HL-60/S4 (cell line): ENCODE data around the gene SMKR1.

ENCODE experiments used
- in situ Hi-C: fragments of 300-500 bp; cut with MboI; formaldehyde crosslinking; loops from 2 replicates; pipeline ENCODE4 v1.14.3; 2022; ENCODE audit warnings: low sequenced_read_pairs

Gene SMKR1

DNA sequence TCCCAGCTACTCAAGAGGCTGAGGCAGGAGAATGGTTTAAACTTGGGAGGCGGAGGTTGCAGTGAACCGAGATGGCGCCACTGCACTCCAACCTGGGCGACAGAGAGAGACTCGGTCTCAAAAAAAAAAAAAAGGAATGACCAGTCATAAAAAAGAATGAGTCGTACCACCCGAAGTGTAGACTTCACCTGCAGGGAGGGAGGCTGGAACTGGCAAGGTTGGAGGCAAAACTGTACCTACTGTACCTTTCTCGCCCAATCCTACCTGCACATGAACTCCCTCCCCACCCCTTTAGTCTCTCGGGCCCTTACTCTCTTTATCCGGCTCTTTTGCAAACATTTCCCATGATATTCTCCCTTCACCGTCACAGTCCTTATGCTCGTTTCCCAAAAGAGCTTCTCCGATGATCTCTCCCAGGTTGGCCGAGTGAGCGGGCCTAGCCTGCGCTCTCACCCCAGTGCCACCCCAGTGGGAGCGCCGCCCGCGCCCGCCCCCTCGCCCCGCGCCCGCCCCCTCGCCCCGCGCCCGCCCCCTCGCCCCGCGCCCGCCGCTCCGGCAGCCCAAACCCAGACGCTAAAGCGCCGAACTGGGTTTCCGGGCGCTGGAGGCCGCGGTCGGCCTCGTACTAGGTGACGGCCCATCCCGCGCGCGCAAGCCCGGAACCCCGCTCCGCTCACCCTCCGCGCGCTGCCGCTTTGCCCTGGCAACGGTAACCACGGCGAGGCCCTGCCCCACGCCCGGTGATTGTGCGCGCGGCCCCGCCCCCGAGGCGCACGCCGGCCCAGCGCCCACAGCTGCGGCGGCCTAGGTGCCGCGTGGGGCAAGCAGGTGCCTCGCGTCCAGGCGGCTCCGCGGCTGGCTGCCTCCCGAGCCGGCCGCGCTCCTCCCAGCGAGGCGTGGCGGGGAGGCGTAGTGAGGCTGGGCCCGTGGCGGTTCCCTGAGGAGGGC, at the start of gene SMKR1:
Gene SMKR1 (plus strand): TSS at position 772 of the 948 bp plus-strand sequence. CDS start 294 bp downstream, outside the sequence.
- in situ Hi-C loops: no loop called here

DNA sequence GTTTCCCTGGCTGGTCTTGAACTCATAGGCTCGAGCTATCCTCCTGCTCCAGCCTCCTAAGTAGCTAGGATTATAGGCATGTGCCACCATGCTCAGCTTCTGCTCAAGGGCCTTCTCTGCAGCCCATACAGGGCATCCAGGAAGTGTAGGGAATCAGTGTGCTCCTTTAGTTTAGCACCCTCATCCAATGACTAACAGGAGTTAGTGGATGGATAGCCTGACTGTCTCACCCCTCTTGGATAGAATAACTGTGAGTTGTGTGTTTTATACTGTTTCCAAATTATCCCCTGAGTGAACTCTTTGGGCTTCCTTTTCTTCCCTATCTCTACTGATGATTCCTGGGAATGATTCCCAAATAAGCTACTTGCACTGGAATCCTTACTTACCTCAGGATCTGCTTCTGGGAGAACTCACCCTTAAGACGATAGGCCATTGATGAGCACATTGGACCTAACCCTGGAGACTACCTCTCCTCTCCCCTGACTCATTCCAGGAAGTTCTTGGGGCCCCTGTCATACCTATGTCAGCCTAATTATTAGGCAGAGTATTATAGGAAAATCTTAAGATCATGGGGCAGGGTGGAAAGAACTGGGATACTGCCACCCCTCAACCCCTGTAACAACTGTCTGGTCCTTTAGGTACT, 49.6 kb upstream of the SMKR1 start:
- in situ Hi-C loops: loop anchor here (25.0 kb wide), 1 partner anchor 240 kb away; no protein-coding TSS in a partner anchor

DNA sequence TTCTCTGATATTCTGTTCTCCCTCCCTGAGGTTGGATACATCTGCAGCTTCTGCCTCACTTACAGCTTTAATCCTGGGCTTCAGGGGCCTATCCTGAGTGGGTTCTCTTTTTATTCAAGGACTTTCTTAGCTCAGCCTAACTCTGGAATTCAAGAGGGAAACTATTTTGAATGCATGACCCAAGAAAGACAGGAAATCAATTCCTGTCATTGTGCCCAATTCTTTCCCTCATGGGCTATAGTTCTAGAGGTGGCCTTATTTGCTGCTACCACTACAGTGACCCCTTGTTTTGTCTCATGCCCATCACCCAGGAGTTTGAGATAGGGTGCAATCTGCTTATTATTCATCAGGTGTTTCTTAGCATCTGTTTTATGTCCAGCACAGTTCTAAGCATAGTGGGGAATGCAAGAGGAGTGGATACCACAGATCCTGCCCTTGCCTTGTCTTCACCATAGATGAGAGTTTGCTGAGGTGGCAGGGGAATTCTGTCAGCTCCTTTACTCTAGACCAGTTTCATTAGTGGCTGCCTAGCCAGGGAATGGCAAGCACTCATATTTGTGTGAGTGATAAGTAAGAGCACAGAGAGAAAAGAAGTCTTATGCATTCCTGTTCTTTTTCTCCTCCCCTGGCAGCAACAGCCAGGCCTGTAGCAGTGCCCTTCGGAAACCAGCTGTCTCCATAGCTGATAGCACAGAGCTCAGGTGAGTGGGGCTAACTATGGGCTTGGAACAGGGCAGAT, 48.7 kb upstream of the SMKR1 start:
- in situ Hi-C loops: loop anchor here (25.0 kb wide), 1 partner anchor 241 kb away; no protein-coding TSS in a partner anchor

DNA sequence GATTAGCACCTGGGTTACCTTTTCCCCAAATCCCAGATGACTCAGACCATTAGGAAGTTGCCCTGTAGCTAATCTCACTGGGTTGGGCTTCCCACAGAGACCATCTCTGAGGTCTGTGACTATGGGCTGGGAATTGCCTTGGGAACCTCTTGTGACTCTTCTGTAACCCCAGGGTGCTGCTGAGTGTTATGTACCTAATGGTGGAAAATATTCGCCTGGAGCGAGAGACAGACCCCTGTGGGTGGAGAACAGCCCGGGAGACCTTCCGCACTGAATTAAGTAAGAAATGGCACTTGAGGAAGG, 48.1 kb upstream of the SMKR1 start:
- in situ Hi-C loops: loop anchor here (25.0 kb wide), 1 partner anchor 242 kb away; no protein-coding TSS in a partner anchor

DNA sequence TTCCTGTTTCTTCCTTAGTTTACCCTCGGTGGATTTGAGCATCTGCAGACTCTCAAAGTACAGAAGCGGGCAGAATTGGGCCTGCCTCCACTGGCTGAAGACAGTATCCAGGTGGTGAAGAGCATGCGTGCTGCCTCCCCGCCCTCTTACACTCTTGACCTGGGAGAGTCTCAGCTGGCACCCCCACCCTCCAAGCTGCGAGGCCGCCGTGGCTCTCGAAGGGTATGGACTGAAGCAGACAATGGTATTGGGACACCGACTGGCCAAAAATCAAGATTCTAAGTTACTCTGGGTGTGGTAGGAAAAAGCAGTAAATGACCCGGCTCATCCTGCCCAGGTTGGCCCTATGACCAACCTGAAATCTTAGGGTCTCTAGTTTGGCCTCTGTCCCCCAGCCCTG, 45.9 kb upstream of the SMKR1 start:
- in situ Hi-C loops: loop anchor here (25.0 kb wide), 1 partner anchor 244 kb away; no protein-coding TSS in a partner anchor

DNA sequence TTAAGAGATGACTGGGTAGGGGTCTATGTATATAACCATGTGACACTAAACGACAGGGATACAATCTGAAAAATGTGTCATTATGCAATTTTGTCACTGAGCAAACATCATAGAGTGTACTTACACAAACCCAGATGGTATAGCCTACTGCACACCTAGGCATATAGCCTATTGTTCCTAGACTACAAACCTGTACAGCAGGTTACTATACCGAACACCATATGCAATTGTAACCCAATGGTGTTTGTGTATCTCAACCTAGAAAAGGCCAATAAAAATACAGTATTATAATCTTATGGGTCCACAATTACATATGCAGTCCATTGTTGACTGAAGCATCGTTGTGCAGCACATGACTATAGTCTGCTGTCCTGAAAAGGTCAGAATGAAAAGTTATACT, 45.2 kb upstream of the SMKR1 start:
- in situ Hi-C loops: loop anchor here (25.0 kb wide), 1 partner anchor 245 kb away; no protein-coding TSS in a partner anchor

DNA sequence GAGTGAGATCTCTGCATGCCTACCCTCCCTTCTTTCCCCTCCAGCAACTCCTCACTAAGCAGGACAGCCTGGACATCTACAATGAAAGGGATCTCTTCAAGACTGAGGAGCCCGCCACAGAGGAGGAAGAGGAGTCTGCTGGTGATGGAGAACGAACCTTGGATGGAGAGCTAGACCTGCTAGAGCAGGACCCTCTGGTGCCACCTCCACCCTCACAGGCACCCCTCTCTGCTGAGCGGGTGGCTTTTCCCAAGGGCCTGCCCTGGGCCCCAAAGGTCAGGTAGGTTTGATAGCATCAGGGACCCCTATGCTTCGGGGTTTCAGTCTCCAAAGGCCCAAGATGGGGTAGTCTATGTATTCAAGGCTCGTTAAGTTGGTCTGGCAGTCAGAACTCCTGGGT, 44.2 kb upstream of the SMKR1 start:
- in situ Hi-C loops: loop anchor here (25.0 kb wide), 1 partner anchor 246 kb away; no protein-coding TSS in a partner anchor

DNA sequence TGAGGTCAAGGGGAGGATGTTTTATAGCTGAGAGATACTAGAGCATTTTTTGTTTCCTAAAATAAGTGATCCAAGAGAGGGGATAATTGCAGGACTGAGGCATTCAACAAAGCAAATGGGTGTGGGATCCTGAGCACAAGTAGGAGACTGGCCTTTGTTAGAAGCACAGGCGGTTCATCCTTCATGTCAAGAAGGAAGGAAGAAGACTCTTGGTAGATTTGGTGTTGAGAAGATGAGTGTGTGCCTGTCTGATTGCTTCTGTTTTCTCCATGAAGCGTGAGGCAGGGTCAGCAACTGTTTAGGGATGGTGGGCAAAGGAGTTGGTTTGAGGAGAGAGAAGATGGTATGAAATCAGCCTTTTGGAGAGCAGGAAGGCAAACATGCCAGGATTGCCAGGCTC, 40.5 kb upstream of the SMKR1 start:
- in situ Hi-C loops: loop anchor here (10.0 to 25.0 kb wide), 2 partner anchors 87 to 250 kb away; no protein-coding TSS in a partner anchor

DNA sequence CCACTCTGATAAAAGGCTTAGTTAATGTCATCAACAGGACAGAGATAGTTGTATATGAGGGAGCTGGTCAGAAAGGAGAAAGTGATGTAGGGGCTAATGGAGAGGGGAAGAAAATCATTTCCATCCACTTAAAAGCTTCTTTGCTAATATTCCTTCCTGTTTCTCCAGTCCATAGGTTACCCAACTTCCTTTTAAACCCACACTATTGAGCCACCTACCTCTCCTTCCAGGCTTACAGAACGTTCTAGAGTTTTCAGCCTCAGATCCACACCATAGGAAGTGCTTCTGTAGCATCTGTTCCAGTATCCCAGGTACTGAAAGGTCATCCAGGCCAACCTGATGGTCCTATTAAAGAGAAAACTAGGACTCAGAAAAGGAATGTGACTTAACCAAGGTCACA, 39.9 kb upstream of the SMKR1 start:
- in situ Hi-C loops: loop anchor here (10.0 to 25.0 kb wide), 2 partner anchors 88 to 250 kb away; no protein-coding TSS in a partner anchor

DNA sequence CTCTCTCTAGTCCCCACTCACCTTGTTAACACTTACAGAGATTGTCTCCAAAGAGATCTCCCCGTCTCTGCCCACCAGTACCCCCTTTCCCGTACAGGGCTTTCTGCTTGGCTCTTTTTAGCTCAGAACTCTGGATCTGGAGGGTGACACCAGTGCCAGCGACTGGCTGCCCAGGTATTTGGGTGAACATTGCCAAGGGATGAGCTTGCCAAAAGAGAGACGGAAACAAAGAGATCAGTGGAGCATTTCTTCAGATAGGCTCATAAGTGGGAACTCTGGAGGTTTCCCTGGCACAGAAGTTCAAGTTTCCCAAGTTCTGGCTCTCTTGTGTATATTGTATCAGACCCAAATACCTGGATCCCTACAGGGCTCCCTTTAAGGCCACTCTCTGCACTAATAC, 38.1 kb upstream of the SMKR1 start:
- in situ Hi-C loops: loop anchor here (10.0 to 25.0 kb wide), 2 partner anchors 89 to 252 kb away; no protein-coding TSS in a partner anchor

DNA sequence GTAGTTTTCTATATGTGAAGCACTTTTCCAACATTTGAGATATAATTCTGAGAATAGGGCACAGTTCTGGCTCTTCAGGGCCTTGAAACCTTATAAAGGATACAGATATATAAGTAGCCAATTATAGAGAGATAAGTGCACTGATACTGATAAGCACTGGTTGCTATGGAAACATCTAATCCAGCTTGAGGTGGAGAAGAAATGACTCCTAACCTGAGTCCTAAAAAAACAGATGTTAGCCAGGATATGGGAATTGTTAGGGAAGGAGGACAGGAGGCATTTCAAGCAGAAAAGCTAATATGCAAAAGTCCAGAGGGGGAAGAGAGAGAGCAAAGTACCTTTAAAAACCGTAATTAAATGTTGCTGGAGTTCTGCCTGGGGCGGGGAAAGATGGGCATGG, 37.3 kb upstream of the SMKR1 start:
- in situ Hi-C loops: loop anchor here (10.0 to 25.0 kb wide), 2 partner anchors 90 to 253 kb away; no protein-coding TSS in a partner anchor

DNA sequence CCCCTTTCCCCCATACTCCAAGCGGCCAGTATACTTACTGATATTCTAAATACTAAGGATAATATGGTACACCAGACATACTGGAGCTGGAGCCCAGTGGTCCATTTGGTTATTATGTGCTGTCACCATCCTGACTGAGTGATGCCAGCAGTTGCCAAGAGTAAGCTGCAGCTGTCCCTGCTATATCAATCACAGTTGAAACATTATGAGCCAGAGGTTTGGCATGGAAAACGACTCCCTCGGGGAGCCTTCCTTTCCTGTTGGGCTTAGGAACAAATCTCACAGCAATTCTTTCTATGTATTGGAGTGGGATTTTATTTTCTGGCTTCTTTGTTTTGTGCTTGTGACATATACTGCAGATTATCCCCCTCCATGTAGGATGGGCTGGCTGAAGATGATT, 35.5 kb upstream of the SMKR1 start:
- in situ Hi-C loops: loop anchor here (10.0 to 25.0 kb wide), 2 partner anchors 92 to 254 kb away; no protein-coding TSS in a partner anchor

DNA sequence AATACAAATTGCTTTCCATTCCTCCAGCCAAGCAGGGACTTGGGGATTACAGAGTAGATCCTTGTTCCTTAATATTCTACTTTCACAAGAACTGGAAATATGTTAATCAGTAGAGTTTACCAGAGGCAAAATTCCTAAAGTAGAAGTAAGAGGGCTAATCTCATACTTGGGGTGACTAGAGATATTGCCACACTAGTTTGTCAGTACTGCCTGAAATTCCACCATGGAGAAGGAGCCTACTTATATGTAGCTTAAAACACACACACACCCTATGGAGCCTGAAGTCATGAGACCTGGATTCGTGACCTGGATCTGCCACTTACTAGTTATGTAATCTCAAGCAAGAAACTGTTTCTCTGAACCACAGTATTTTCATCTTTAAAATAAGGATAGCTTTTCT, 34.2 kb upstream of the SMKR1 start:
- in situ Hi-C loops: loop anchor here (10.0 to 25.0 kb wide), 2 partner anchors 93 to 256 kb away; no protein-coding TSS in a partner anchor

DNA sequence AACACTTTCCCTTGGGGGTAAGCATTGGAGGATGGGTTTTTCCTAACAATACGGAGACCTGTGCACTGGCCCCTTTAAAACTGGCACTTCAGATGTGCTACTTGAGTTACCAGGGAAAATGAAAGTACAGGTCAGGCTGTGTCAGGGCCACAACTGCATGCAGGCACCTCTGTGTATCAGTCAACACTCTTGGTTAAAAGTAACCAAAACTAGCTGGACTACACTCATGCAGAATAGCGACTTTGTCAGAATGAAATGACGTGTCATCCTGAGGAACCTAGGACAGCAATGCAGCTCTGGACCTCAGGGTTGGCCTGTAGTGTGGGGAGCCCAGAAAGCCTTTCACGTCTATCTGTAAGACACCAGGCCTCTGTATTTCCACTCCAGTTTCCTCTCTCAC, 33.8 kb upstream of the SMKR1 start:
- in situ Hi-C loops: loop anchor here (10.0 to 25.0 kb wide), 2 partner anchors 94 to 256 kb away; no protein-coding TSS in a partner anchor

DNA sequence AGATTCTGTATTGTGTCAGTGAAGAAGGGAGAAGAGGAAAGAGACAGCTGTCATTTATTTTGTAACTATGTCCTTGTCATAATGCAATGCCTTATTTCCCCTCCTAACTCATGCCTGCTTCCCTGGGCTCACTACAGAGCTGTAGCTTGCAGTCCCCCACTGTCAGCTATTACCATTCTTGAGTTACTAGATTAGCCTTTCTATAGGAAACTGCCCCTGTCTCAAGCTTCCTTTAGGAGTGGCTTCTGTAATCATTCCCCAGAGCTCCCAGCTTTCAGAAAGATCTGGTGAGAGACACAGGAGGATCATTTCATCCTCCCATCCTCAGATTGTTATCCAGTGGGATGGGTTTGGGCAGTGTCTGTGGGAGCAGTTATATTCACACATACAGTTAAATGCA, 32.4 kb upstream of the SMKR1 start:
- in situ Hi-C loops: loop anchor here (10.0 to 25.0 kb wide), 2 partner anchors 95 to 258 kb away; no protein-coding TSS in a partner anchor

DNA sequence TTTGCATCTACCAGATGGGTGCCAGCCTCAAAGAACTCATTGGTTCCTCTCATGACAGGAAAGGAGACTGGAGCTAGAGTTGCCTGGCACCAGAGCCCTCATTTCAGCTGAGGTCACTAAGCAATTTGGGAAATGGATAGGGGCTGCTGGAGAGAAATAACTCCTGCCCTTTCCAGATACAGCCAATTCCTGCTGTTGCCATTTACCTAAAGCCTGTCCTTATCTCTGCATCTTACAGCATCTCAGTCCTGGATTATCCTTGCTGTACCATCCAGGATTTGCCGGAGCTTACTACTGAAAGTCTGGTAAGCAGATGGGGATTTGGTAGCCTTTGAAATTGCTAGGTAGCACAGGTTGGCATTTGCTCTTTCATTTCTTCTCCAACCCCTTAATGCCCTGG, 31.9 kb upstream of the SMKR1 start:
- in situ Hi-C loops: loop anchor here (25.0 kb wide), 1 partner anchor 258 kb away; no protein-coding TSS in a partner anchor

DNA sequence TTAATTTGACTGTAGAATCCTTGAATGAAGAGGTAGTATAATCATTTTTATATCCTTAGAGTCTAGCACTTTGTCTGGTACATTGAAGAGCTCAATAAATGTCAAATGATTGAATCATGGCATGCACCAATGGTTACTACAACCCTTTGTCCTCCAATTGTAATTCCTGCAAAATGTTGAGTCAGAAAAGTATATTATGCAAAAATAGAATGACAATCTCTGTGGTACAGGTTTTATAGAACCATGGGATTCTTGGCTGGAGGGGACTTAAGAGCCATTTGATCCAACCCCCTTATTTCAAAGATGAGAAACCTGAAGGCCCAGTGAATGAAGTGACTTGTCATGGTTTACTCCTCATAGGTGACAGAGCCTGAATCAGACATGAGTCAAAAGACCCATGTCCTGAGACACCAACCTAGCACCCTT, 30.9 kb upstream of the SMKR1 start:
- in situ Hi-C loops: loop anchor here (25.0 kb wide), 1 partner anchor 259 kb away; no protein-coding TSS in a partner anchor

DNA sequence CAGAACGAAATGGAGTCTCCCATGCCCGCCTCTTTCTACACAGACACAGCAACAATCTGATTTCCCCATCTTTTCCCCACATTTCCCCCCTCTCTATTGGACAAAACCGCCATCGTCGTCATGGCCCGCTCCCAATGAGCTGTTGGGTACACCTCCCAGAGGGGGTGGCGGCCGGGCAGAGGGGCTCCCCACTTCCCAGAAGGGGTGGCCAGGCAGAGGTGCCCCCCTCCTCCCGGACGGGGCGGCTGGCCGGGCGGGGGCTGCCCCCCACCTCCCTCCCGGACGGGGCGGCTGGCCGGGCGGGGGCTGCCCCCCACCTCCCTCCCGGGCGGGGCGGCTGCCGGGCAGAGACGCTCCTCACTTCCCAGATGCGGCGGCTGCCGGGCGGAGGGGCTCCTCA, 26.4 kb upstream of the SMKR1 start:
- in situ Hi-C loops: loop anchor here (25.0 kb wide), 1 partner anchor 536 kb away; no protein-coding TSS in a partner anchor

DNA sequence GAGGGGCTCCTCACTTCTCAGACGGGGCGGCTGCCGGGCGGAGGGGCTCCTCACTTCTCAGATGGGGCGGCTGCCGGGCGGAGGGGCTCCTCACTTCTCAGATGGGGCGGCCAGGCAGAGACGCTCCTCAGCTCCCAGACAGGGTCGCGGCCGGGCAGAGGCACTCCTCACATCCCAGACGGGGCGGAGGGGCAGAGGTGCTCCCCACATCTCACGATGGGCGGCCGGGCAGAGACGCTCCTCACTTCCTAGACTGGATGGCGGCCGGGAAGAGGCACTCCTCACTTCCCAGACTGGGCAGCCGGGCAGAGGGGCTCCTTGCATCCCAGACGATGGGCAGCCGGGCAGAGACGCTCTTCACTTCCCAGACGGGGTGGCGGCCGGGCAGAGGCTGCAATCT, 25.9 kb upstream of the SMKR1 start:
- in situ Hi-C loops: loop anchor here (25.0 kb wide), 1 partner anchor 536 kb away; no protein-coding TSS in a partner anchor

DNA sequence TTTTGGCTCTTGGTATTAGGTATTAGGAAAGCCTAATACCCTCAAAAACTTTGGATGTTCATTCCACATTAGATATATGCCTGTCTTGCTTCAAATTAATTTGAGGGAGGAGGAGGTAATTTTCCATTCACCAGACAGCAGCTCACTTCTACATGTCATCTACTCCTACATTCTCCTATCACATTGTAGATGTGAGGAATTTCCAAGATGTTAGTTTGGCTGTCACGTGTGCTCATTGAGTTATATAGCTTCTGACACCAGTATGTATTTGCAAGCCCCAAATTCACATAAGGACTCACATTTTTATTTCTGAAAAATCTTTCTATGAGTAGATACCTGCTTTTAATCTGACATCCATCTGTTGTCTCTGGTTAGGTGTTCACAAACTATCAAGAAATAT, 22.5 kb upstream of the SMKR1 start:
- in situ Hi-C loops: loop anchor here (25.0 kb wide), 1 partner anchor 532 kb away; no protein-coding TSS in a partner anchor
